ENCODE results near the gene MORC2. TPM values are rescaled to one million over a fixed set of nuclear protein-coding genes. Genes with fewer than 3 reads are reported as not detected.
A peak's percentile ranks its signal among the peaks of the same experiment; 100 is the strongest.

MORC2 gene
- total RNA-seq, 2 experiments from 2014 or later = 22.9 to 35.6 TPM

DNA sequence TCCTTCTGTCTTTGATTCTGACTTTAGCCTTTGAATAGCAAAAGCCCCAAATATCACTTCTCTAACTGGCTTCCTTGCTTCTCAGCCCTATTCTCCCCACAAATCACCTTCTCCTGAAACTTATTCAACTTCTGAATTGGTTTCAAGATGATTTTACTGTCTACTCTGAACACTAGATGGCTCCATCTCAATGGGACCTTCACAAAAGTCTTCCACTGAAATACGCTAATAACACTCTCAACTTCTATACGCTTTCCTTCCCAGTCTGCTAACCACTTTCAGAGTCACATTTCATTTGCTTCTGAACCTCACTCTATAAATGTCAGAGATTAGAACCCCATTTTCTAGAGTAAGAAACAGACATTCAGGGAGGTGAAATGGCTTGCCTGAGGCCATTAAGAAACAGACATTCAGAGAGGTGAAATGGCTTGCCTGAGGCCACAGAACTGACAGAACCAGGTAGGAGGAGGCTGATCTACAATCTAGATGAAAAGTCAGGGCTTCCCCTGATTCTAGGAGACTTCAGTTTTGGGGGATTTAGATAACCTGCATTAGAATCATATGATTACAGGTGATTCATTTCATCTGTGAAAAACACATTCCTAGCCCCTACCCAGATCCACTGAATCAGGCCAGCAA, 20.6 kb downstream of the MORC2 start:
- intact Hi-C loops (cut with micrococcal nuclease; ENCODE audit: unreplicated experiment) = loop anchor here (2.0 to 5.0 kb wide), 2 partner anchors 135 to 199 kb away; no protein-coding TSS in a partner anchor

DNA sequence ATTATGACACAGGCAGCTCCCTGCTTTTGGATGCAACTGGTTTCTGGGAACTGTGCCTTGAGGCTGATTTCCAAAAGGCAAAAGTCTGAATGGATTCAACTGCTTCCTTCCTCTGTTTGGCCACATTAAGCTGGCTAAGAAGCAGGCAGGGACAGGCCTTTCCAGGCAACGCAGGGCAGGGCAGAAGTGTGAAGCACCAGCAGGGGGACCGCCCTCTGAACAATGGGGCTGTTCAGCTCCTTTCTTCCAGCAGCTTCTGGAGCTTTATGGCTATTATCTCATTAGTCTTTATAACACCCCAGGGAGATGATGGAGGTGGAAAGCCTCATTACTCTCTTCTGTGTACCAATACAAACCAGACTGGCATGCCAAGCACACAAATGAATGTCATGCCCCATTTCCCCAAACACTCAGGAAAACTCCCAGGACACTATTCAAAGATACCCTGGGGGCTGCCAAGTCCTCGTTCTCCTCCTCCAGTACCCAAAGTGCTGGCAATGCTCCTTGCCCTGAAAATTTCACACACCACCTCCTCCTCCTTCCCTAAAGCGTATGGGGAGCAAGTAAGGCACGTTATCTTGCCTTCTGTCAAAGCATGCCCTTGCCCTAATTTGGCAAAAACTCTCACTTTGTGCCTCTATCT, 21.3 kb downstream of the MORC2 start:
- Histone ChIP-seq H3K4me1 (ENCODE audit: insufficient read depth, low read length, poor library complexity, severe bottlenecking) (no peaks in the 10 kb centered on the region), H4K20me1 (ENCODE audit: insufficient read depth, low read length) (no peaks in the 10 kb centered on the region), H3K27ac (ENCODE audit: low read depth, low read length, poor library complexity, severe bottlenecking) (no peak overlapping the region), H3K9me3 (ENCODE audit: low read length) (no peaks in the 10 kb centered on the region), H3K36me3 (ENCODE audit: insufficient read depth, low read length) (peaks cover 96% of the 10 kb centered on the region), H3K4me2 (ENCODE audit: low read length) (no peak overlapping the region), H3K79me2 (ENCODE audit: insufficient read depth, low read depth, low read length) (no peaks in the 10 kb centered on the region), H3K9me2 (ENCODE audit: insufficient read depth, low read length) (no peaks in the 10 kb centered on the region), H3K4me3 (ENCODE audit: low read depth, low read length, poor library complexity, severe bottlenecking) (no peak overlapping the region), H2AFZ (ENCODE audit: low read length) (no peak overlapping the region)
- ChIA-PET CTCF (ENCODE audit: unreplicated experiment) (interaction anchor here (0.7 kb wide), 1 partner anchor 133 kb away, joined by 3 read pairs; no protein-coding TSS in a partner anchor), POLR2A (interaction anchor here (0.6 to 1.2 kb wide), 2 partner anchors 21 to 107 kb away, joined by 3 to 4 read pairs; partner anchors contain the start of gene MORC2)
- TF ChIP-seq, protein P1, sequence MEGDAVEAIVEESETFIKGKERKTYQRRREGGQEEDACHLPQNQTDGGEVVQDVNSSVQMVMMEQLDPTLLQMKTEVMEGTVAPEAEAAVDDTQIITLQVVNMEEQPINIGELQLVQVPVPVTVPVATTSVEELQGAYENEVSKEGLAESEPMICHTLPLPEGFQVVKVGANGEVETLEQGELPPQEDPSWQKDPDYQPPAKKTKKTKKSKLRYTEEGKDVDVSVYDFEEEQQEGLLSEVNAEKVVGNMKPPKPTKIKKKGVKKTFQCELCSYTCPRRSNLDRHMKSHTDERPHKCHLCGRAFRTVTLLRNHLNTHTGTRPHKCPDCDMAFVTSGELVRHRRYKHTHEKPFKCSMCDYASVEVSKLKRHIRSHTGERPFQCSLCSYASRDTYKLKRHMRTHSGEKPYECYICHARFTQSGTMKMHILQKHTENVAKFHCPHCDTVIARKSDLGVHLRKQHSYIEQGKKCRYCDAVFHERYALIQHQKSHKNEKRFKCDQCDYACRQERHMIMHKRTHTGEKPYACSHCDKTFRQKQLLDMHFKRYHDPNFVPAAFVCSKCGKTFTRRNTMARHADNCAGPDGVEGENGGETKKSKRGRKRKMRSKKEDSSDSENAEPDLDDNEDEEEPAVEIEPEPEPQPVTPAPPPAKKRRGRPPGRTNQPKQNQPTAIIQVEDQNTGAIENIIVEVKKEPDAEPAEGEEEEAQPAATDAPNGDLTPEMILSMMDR (conservative IDR thresholded peaks at IDR 0.05; ENCODE audit: low read length) = no peak
- no peak for TF ChIP-seq EZH2phosphoT487 (IDR thresholded peaks at IDR 0.05; ENCODE audit: borderline replicate concordance, low read depth, low read length)
- no peak for DNase-seq (ENCODE audit: low spot score)
- intact Hi-C loops (cut with micrococcal nuclease; ENCODE audit: unreplicated experiment) = loop anchor here (5.0 kb wide), 1 partner anchor 200 kb away; no protein-coding TSS in a partner anchor
- no TSS peak for BruUV-seq (replicated peaks)

More for the DNA sequence above, 20.6 kb downstream of the MORC2 start:
- no TSS peak for BruUV-seq (replicated peaks)
- ChIA-PET POLR2A (interaction anchor here (0.6 to 0.7 kb wide), 2 partner anchors 16 to 356 kb away, joined by 3 read pairs; partner anchors contain the start of gene PES1), CTCF (ENCODE audit: unreplicated experiment) (no interaction called here)
- H3K36me3 ChIP-seq (ENCODE audit: insufficient read depth, low read length) = peaks cover 97% of the 10 kb centered on the region
- DNase-seq (ENCODE audit: low spot score) = peak; percentile 44
- H3K27ac ChIP-seq (ENCODE audit: low read depth, low read length, poor library complexity, severe bottlenecking) = no peak overlapping the region
- no peaks in the 10 kb centered on the region for H3K9me2 ChIP-seq (ENCODE audit: insufficient read depth, low read length)
- no peaks in the 10 kb centered on the region for H3K4me1 ChIP-seq (ENCODE audit: insufficient read depth, low read length, poor library complexity, severe bottlenecking)
- no peaks in the 10 kb centered on the region for H3K79me2 ChIP-seq (ENCODE audit: insufficient read depth, low read depth, low read length)
- H4K20me1 ChIP-seq (ENCODE audit: insufficient read depth, low read length) = no peaks in the 10 kb centered on the region
- no peak overlapping the region for H3K4me2 ChIP-seq (ENCODE audit: low read length)
- H3K9me3 ChIP-seq (ENCODE audit: low read length) = no peaks in the 10 kb centered on the region
- no peak overlapping the region for H3K4me3 ChIP-seq (ENCODE audit: low read depth, low read length, poor library complexity, severe bottlenecking)
- TF ChIP-seq, protein P1 (conservative IDR thresholded peaks at IDR 0.05; ENCODE audit: low read length) = peak; percentile 80
- no peak for TF ChIP-seq EZH2phosphoT487 (IDR thresholded peaks at IDR 0.05; ENCODE audit: borderline replicate concordance, low read depth, low read length)
- no peak overlapping the region for H2AFZ ChIP-seq (ENCODE audit: low read length)
